GM18520 (cell line): ENCODE measurements around the gene GPC4.
"Not testable (repeated sequence)": the region's sequence is repeated elsewhere in the genome, so short reads cannot be mapped to it uniquely, and the experiment has no call there.

Experiments
- ATAC-seq: cut with Tn5 transposase; IDR thresholded peaks from one replicate; pipeline ENCODE4 v1.9.1; 2021; ENCODE audit not compliant: unreplicated experiment

The GPC4 gene

GRCh38 chrX:133369065-133369464, 46.2 kb downstream of the GPC4 start:
- ATAC-seq, result no peak

DNA sequence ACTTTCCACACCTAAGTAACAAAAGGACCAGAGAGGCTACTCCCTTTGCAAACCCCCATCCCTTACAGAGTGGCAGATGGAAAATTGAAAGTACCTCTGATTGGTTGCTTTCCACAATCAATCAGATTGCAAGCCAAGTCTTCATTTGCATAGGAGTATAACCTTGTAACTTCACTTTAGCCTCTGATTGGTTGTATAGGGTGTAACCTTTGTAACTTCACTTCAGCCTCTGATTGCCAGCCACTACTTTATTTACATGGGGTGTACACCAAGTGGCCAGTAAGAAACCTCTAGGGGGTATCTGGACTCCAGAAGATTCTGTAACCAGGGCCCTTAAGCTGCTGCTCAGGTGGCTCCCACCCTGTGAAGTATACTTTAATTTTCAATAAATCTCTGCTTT, 48.6 kb downstream of the GPC4 start:
- ATAC-seq, result no peak

DNA sequence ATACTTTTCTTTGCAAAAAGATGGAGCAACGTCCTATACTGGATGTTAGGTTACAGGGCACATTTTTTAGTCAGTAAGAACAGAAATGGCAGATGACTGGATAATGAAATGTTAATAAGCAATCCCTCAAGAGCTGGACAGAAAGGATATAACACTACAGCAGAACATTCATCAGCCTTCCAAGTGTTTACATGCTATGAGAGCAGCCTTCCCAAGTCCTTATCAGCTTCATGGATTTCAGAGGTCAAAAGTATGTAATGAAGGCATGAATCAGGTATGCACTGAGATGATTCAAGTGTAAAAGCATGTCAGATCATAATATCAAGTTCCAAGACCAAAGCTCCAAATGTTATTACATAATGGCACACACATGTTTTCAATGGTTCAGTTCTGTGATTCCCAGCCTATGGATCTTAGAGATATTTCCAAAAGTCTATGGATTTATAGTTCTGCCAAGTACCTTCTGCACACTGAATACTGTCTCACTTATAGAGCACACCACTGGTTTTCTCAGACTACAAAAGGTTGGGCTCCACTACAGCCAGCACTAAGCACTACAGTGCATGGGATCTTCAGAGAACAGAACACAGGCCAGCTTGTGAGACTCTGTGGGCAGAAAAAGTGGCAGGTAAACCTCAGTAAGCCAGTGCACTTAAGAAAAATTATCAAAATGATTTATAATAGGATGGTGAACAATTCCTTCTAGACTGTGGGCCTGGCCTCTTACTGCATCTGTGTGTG, 49.2 kb downstream of the GPC4 start:
- ATAC-seq, result no peak

DNA sequence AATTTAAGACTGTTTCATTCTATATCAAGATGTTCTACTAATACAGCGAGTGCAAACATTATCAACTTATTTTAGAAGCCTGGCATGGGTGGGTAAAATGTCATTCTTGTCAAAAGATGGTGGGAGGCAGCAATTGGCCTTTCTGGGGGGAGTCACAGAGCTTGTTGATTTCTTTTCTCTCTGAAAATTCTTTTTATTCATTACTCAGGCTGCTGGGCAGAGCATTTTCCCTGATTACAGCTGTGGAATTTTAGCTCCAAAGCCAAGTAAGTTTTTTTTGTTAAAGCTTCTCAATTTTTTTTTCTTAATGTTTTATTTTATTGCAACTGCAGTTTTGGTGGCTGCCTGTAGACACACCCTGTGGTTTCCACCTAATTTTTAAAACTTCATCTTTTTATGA, 50.4 kb downstream of the GPC4 start:
- ATAC-seq, result no peak

GRCh38 chrX:133364196-133364595, 51.1 kb downstream of the GPC4 start:
- no peak for ATAC-seq

GRCh38 chrX:133362538-133362937, 52.8 kb downstream of the GPC4 start:
- ATAC-seq, result no peak

DNA sequence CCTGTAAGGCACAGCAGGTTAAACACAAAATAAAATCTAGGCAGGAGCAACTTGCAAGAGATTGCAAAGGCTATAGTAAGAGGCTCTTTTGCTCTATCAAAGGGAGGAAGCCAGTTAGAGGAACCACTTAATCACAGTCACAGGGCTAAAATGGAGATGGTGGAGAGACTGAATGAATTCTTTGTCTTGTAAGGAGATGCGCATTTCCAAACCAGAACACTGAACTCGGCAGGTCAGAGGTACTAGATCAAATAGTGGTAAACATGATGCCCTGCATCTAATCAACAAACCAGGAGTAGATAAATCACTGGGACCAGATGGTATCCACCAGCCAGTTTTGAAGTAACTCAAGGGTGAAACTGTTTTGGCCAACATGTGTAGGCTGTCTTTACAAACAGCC, 55.8 kb downstream of the GPC4 start:
- no peak for ATAC-seq

- no peak for ATAC-seq
These were observed 62.1 kb downstream of the GPC4 start for GRCh38 chrX:133353233-133353632.

GRCh38 chrX:133350751-133351150, 64.5 kb downstream of the GPC4 start:
- no peak for ATAC-seq

- ATAC-seq, result no peak
These were observed 69.3 kb downstream of the GPC4 start for GRCh38 chrX:133346026-133346425.

- ATAC-seq, result no peak
These were observed 75.7 kb downstream of the GPC4 start for GRCh38 chrX:133339566-133339965.

DNA sequence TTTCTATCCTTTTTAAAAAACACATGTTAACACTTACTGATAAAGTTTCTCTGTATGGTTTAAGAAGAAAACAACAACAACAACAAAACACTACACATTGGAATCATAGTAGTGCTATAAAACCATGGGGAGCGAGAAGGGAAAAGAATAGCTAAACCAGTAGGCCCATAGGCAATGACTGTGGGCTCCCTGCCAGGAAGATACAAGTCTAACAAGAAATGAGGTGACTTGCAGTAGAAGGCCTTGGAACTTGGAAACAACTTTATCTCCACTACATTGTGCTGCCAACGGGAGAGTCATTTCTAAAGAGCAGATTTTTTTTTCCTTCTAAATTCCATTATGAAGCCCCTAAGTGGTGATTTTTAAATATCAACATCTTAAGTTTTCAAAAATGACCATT, 78.0 kb downstream of the GPC4 start:
- ATAC-seq, result no peak

DNA sequence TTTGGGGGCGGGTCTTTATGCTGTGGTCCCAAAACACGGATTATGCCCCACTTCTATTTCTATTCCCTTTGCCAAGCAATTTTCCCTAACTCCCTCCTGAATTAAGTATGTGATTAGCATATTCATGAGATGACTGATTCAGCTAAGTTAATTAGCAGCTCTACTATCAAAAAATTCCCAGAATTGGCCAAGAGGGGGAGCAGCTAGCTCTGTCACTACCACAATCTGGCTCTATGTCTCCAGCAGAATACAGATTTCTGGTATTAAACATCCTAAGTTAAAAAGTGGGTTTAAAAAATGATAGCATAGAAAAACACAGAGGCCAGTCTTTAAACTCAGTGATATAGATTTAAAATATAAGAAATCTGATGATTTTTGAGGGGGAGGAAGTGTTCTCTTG, 80.3 kb downstream of the GPC4 start:
- no peak for ATAC-seq

DNA sequence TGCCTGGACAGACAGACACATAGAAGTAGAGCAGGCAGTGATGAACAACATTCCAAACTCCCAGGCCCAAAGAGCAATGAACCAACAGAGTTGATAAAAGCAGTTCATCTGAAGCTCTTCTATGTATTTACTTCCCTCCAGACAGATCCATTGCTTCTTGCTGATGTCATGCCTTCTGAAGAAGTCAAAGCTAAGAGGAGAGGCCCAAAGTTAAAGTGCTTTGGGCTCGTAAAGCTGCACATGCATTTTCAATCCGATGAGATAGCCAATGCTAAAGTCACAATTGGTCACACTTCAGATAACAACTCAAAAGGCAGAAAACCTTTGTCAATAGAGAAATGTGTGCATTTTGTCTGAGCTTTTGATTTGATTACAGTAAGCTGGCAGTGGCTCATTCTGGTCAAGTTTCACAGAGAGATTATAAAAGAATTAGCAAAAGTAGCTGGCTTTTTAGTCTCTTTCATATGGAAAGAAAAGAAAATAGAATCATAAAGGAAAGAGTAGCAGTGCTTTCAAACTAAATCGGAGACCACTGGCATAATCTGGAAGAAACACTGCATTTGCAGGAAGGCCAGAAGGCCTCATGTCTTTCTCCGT, 82.0 kb downstream of the GPC4 start:
- no peak for ATAC-seq

DNA sequence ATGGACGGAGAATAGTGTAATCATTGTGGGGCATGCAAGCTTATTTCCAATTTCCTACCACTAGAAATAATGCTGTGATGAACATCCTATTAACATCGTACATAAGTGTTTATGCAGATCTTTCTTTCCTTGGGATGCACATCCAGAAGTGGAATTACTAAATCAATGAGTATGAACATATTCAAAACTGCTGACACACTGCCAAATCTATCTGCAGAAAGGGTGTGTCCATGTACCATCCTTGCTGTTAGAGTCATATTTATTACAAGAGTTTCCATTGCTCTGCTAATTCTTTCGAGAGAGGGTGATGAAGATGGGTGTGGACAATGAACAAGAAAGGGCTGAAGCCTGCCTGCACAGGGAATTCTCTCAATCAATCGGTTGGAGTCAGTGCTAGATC, 82.6 kb downstream of the GPC4 start:
- ATAC-seq, result no peak

GRCh38 chrX:133330956-133331355, 84.3 kb downstream of the GPC4 start:
- ATAC-seq, result no peak

DNA sequence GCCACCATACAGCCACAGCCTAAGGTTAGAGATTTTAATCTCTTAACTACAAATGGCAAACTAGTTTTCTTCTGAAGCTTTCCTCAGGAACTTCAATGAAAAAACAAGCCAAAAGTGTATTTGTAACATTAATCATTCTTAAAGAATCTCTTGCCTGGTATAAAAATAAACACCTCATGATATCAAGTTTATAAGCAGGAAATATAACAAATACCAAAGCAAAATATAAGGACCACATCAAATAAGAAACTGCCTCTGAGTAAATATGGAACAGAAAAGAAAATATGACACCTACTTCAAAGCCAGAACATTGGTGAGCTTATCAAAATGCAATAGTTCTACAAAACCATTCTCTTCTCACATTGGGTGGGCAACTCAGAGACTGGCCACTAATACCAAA, 89.9 kb downstream of the GPC4 start:
- ATAC-seq, result no peak

GRCh38 chrX:133323431-133323830, 91.9 kb downstream of the GPC4 start:
- peak; percentile 56 for ATAC-seq

- ATAC-seq, result not testable (repeated sequence)
These were observed 93.0 kb downstream of the GPC4 start for GRCh38 chrX:133322269-133322668.

DNA sequence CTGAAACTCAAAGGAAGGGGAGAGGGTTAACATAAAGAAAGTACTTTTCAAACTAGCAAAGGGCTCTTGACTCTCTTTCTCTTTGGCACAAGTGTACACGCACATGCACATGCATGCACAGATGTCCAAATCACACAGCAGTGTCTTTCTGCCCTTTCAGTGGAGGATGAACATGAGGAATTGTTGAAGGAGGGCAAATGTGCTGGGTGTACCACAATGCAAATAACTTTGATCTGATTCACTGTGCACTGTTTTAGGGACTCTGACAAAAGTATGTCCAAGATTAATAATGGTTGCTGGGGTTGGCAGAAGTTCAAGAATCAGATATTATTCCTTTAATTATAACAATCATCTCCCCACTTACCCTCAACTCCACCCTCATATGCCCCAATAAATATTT, 93.8 kb downstream of the GPC4 start:
- no peak for ATAC-seq

DNA sequence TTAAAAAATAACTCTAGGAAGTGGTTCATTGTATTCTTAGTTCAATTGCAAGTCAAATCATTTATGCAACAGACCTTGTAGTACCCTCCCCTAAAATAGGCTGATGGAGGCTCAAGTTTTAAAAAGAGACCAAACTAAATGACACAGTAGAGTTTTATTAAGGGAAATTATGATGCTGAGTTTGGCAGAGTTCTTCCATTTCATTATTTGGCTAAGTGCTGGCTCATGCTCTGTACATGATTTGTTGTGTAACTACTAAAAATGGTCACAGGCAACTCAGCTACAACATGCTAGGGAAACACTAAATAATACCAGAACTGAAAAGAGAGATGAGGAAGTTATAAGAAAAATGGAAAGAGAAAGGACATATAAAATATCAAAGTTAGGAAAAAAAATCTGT, 101.0 kb downstream of the GPC4 start:
- no peak for ATAC-seq

GRCh38 chrX:133308499-133308897, 106.8 kb downstream of the GPC4 start:
- no peak for ATAC-seq
